Loucy (cell line): ENCODE data around the gene EPYC.

ENCODE experiments used
- CTCF ChIP-seq: fragments of 200-600 bp; sonication (generic); conservative IDR thresholded peaks from 2 replicates; pipeline ENCODE4 v1.5.1; 2014; ENCODE audit warnings: mild to moderate bottlenecking, antibody characterized with exemption, low read length
- EZH2phosphoT487 ChIP-seq: fragments of 200-600 bp; IDR thresholded peaks from 2 replicates; pipeline ENCODE4 v1.6.1; 2018; ENCODE audit warnings: antibody characterized with exemption, mild to moderate bottlenecking, moderate library complexity, borderline replicate concordance

DNA sequence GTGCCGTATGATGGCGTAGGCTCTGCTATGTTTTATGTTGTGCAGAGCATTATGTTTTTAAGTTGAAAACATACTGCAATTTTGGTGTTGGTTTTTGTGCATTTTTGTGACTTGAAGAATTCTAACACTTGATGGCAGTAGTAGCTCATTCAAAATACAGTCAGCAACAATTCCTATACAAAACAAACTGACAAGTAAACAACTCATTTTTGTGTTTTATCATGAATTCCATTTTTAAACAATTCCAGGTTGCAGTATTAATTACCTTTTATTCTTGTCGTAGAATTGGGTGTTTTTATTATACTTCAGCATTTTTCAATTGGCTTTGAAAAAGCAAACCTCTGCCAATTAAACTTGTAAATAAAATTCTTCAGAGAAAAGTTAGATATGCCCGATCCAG, 45.7 kb downstream of the EPYC start:
- TF ChIP-seq CTCF (no peak; the same call in 1 of the 2 replicates), EZH2phosphoT487 (no peak)
